Measurements from ENCODE around the gene MYO1E. TPM values are rescaled to one million over a fixed set of nuclear protein-coding genes. Genes with fewer than 3 reads are reported as not detected.

The MYO1E gene
- total RNA-seq, 1 experiment from 2014 or later: 68.8 TPM

DNA sequence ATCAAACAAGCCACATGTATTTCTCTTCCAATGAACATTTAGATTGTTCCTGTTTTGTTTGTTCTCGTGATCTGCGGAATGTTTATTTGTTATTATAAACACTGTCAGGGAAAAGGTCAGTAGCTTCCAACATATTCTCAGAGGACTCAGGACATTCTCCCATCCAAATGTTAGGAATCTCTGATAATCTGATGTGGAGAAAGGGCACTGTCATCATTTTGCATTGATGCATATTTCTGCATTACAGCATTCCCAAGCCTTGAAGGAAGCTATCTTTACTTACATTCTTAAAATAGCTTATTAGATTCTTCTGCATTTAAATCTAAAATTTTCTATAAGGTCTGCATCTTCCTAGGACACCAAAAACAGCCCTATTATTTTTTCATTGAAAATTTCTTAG, 10.3 kb downstream of the MYO1E start:
- intact Hi-C loops (cut with micrococcal nuclease): no loop called here
- BruUV-seq (replicated peaks): no TSS peak
- Histone ChIP-seq H3K4me3 (ENCODE audit: low read length) (no peak overlapping the region), H3F3A (ENCODE audit: low read length, unreplicated experiment) (no peaks in the 10 kb centered on the region), H3K27me3 (ENCODE audit: low read length) (no peaks in the 10 kb centered on the region), H3K4me2 (ENCODE audit: low read length) (no peak overlapping the region), H3K9me2 (replicated peaks; ENCODE audit: low read length) (no peaks in the 10 kb centered on the region), H3K36me3 (ENCODE audit: low read depth, low read length) (no peaks in the 10 kb centered on the region; the same call in 1 of the 2 replicates), H3K79me2 (ENCODE audit: low read length) (peaks cover 95% of the 10 kb centered on the region), H4K20me1 (ENCODE audit: low read length) (peaks cover 16% of the 10 kb centered on the region), H3K9ac (ENCODE audit: low read length) (no peak overlapping the region), H3K4me1 (ENCODE audit: insufficient read depth, low read length) (peaks cover 18% of the 10 kb centered on the region), H2AFZ (ENCODE audit: low read length) (no peak overlapping the region), H3K9me3 (ENCODE audit: low read length) (no peaks in the 10 kb centered on the region), H3K27ac (ENCODE audit: low read length) (no peak overlapping the region)
- no peak for DNase-seq
- TF ChIP-seq, protein P1, sequence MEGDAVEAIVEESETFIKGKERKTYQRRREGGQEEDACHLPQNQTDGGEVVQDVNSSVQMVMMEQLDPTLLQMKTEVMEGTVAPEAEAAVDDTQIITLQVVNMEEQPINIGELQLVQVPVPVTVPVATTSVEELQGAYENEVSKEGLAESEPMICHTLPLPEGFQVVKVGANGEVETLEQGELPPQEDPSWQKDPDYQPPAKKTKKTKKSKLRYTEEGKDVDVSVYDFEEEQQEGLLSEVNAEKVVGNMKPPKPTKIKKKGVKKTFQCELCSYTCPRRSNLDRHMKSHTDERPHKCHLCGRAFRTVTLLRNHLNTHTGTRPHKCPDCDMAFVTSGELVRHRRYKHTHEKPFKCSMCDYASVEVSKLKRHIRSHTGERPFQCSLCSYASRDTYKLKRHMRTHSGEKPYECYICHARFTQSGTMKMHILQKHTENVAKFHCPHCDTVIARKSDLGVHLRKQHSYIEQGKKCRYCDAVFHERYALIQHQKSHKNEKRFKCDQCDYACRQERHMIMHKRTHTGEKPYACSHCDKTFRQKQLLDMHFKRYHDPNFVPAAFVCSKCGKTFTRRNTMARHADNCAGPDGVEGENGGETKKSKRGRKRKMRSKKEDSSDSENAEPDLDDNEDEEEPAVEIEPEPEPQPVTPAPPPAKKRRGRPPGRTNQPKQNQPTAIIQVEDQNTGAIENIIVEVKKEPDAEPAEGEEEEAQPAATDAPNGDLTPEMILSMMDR (conservative IDR thresholded peaks at IDR 0.05; ENCODE audit: low read depth, low read length): no peak
- TF ChIP-seq EZH2phosphoT487 (IDR thresholded peaks at IDR 0.05; ENCODE audit: borderline replicate concordance, low read length): no peak
- no peak for TF ChIP-seq EZH2 (IDR thresholded peaks at IDR 0.05; ENCODE audit: low read length, unreplicated experiment)
- POLR2A ChIA-PET (ENCODE audit: unreplicated experiment): no interaction called here
- CTCF ChIA-PET: no interaction called here
- ATAC-seq: no peak

DNA sequence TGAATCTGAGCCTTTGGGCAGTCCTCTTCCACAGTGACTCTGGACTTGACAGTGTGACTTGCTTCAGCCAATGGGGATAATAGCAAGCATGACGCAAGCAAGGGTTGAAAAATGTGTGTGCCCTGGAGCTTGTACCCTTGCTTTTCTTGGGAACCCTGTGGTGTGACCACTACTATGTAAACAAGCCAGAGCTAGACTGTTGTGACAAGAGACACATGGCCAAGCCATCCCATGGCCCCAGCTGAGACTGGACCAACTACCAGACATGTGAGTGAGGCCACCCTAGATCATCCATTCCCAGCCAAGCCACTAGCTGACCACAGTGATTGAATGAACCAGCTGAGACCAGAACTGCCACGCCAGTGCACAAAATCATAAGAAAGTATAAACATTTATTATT, 11.8 kb downstream of the MYO1E start:
- Histone ChIP-seq H3K27ac (ENCODE audit: low read length) (no peak overlapping the region), H3K9ac (ENCODE audit: low read length) (no peak overlapping the region), H3K27me3 (ENCODE audit: low read length) (no peaks in the 10 kb centered on the region), H3K4me2 (ENCODE audit: low read length) (no peak overlapping the region), H3K4me1 (ENCODE audit: insufficient read depth, low read length) (peaks cover 9% of the 10 kb centered on the region; the same call in 1 of the 2 replicates), H3K9me3 (ENCODE audit: low read length) (no peaks in the 10 kb centered on the region), H3F3A (ENCODE audit: low read length, unreplicated experiment) (no peaks in the 10 kb centered on the region), H3K79me2 (ENCODE audit: low read length) (peaks cover 95% of the 10 kb centered on the region), H4K20me1 (ENCODE audit: low read length) (peaks cover 13% of the 10 kb centered on the region), H2AFZ (ENCODE audit: low read length) (no peak overlapping the region), H3K4me3 (ENCODE audit: low read length) (no peak overlapping the region), H3K36me3 (ENCODE audit: low read depth, low read length) (no peaks in the 10 kb centered on the region; the same call in 1 of the 2 replicates), H3K9me2 (replicated peaks; ENCODE audit: low read length) (no peaks in the 10 kb centered on the region)
- BruUV-seq (replicated peaks): no TSS peak
- ChIA-PET POLR2A (ENCODE audit: unreplicated experiment) (interaction anchor here (0.6 kb wide), 2 partner anchors 16 to 47 kb away, joined by 3 read pairs; no protein-coding TSS in a partner anchor), CTCF (no interaction called here)
- TF ChIP-seq EZH2phosphoT487 (IDR thresholded peaks at IDR 0.05; ENCODE audit: borderline replicate concordance, low read length) (no peak), EZH2 (IDR thresholded peaks at IDR 0.05; ENCODE audit: low read length, unreplicated experiment) (no peak)
- TF ChIP-seq, protein P1 (conservative IDR thresholded peaks at IDR 0.05; ENCODE audit: low read depth, low read length): no peak
- intact Hi-C loops (cut with micrococcal nuclease): no loop called here
- DNase-seq: no peak
- ATAC-seq: no peak

DNA sequence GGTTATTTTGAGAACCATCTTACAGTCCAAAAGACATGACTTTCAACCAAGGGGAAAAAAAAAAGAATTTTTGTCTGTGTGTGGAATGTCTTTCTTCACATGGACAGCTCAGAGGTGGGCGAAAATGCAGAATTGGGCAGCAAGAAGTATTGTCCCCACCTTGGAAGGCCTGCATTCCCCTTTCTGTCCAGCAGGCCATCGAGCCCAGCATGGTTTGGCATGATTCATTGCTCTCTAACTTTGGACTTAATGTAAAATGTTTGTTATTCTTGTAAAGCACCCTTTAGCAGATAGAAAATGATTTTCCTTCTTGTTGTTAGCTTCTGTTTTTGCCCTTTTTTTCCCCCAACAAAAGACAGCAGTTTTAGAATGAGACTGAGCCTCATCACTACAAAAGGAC, 12.4 kb downstream of the MYO1E start:
- no peak overlapping the region for H3K4me2 ChIP-seq (ENCODE audit: low read length)
- no peak overlapping the region for H3K4me3 ChIP-seq (ENCODE audit: low read length)
- peaks cover 9% of the 10 kb centered on the region; the same call in 1 of the 2 replicates for H3K4me1 ChIP-seq (ENCODE audit: insufficient read depth, low read length)
- DNase-seq (no peak), ATAC-seq (no peak)
- no peak overlapping the region for H3K9ac ChIP-seq (ENCODE audit: low read length)
- no peak overlapping the region for H2AFZ ChIP-seq (ENCODE audit: low read length)
- intact Hi-C loops (cut with micrococcal nuclease): no loop called here
- ChIA-PET CTCF (interaction anchor here (0.9 kb wide), 1 partner anchor 169 kb away, joined by 3 read pairs; no protein-coding TSS in a partner anchor), POLR2A (ENCODE audit: unreplicated experiment) (no interaction called here)
- no peaks in the 10 kb centered on the region; the same call in 1 of the 2 replicates for H3K36me3 ChIP-seq (ENCODE audit: low read depth, low read length)
- H4K20me1 ChIP-seq (ENCODE audit: low read length): peaks cover 16% of the 10 kb centered on the region
- TF ChIP-seq, protein P1 (conservative IDR thresholded peaks at IDR 0.05; ENCODE audit: low read depth, low read length): peak; percentile 33; the same call in 1 of the 2 replicates
- no peak for TF ChIP-seq EZH2phosphoT487 (IDR thresholded peaks at IDR 0.05; ENCODE audit: borderline replicate concordance, low read length)
- H3K9me2 ChIP-seq (replicated peaks; ENCODE audit: low read length): no peaks in the 10 kb centered on the region
- H3K27ac ChIP-seq (ENCODE audit: low read length): no peak overlapping the region
- BruUV-seq (replicated peaks): no TSS peak
- peaks cover 95% of the 10 kb centered on the region for H3K79me2 ChIP-seq (ENCODE audit: low read length)
- H3K9me3 ChIP-seq (ENCODE audit: low read length): no peaks in the 10 kb centered on the region
- H3F3A ChIP-seq (ENCODE audit: low read length, unreplicated experiment): no peaks in the 10 kb centered on the region
- no peaks in the 10 kb centered on the region for H3K27me3 ChIP-seq (ENCODE audit: low read length)
